SKM-1 (cell line): ENCODE measurements around the gene BMP7.

Experiments used
- DNase-seq: peaks from one replicate; lab custom pipeline; 2025; ENCODE audit not compliant: unreplicated experiment; lab: John Stamatoyannopoulos, UW

BMP7 gene

GRCh38 chr20:57231951-57232428 lies 34.5 kb downstream of the BMP7 start:
- no peak for DNase-seq

DNA sequence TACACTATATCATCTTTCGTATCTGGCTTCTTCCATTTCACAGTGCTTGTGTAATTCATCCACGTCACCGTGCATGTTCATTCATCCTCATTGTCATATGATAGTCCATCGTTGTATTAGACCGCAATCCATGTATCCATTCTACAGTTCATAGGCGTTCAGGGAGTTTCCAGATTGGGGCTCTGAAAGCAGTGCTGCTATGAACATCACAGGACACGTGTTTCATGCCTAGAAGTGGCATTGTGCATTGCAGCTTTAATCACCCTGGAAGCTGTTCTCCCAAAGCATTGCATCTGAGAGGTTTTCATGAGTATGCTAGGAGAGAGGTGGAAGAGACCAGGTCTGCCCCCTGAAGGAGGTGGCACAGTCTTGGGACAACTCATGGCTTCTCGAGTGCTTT lies 35.3 kb downstream of the BMP7 start:
- DNase-seq, result no peak

DNA sequence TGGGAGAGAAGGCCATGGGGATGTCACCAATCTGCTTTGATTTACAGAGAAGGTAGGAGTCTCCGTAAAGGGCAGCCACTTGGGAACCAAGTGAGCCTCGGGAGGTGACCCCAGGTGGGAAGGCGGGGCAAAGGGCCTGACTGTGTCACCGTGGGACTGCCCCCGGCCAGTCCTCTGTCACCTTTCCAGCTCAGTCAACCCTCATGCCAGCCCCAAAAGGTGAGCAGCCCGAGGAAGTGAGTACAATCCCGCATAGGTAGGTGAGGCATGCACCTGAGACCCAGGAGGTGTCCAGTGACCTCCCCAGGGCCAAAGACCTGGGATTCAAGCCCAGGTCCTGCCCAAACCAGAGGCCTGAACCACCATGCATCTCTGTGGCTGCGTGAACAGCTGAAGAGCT lies 36.2 kb downstream of the BMP7 start:
- no peak for DNase-seq

DNA sequence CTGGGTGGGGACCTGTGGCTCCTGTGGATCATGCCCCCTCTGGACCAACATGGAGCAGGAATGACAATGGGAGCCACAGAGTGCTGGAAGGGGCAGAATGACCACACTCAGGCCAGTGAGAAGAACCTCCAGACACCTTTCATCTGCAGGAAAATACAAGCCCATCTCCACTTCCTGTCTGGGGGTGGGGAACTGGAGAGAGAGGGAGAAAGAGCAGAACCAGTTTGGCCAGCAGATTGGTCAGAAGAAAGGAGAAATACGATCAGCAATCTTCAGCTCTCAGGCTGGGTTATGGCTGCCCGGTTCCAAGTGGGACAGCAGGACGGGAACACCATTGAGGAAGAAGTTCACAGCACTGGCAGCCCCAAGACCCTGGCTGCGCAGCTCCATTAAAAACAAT lies 37.0 kb downstream of the BMP7 start:
- no peak for DNase-seq

GRCh38 chr20:57225830-57226229 lies 40.6 kb downstream of the BMP7 start:
- no peak for DNase-seq

GRCh38 chr20:57225197-57225733 lies 41.2 kb downstream of the BMP7 start:
- DNase-seq, result no peak

- no peak for DNase-seq
Measured at GRCh38 chr20:57224641-57225138, 41.8 kb downstream of the BMP7 start.

DNA sequence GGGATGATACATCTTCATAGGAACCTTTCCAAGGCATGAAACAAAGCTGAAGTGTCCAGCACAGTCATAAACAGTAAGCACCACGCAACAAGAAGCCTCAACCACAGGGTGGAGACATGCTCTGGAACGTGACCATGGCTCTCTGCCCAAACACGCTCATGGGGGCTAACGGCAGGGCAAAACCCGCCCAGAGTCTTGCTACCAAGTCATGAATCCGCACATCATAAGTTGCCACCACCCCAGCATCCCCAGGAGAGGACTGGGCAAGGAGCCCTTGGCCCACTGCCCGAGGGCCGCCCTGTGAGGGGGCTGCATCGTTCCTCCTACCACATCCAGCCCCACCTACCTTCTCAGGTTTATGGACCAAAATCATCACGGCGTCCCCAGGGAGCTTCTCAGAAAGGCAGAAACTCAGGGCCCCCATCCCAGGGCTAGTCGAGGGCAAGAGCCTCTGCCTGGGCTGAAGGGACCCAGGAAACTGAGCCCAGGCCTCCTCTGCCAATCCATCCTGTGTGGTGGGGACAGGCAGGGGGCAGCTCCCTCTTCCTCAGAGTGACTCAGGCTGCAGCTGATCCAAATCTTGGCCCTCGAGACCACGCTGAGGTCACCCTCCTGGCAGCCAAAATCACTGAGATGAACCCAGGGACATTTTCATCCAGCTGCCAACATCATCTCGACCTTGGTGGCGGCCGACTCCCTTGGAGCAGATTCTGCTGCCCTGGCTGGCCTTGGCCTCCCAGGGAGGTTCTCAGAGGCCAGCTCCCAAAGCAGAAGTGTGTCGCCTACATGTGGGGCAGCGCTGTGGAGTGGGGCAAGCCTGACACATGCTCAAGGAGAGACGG lies 42.6 kb downstream of the BMP7 start:
- DNase-seq, result no peak

DNA sequence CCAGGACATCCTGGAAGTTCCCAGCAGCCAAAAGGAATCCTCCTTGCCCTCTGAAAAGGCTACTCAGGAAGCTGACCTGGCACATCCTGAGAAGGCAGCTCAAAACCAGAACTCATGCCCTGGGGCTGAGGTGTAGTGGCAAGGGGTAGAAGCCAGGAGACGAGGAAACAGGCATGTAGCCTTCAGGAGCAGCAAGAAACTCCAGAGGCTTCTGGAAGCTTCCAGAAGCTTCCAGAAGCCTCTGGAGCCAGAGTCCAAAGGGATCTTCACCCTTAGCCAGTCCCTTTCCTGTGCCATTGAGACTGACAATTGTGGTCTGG lies 43.9 kb downstream of the BMP7 start:
- DNase-seq, result no peak

- DNase-seq, result no peak
Measured at GRCh38 chr20:57221916-57222630, 44.4 kb downstream of the BMP7 start.

GRCh38 chr20:57220337-57221145 lies 45.9 kb downstream of the BMP7 start:
- DNase-seq, result no peak

GRCh38 chr20:57219071-57219677 lies 47.3 kb downstream of the BMP7 start:
- no peak for DNase-seq

GRCh38 chr20:57218489-57218888 lies 48.0 kb downstream of the BMP7 start:
- no peak for DNase-seq

GRCh38 chr20:57217802-57218201 lies 48.6 kb downstream of the BMP7 start:
- DNase-seq, result no peak

DNA sequence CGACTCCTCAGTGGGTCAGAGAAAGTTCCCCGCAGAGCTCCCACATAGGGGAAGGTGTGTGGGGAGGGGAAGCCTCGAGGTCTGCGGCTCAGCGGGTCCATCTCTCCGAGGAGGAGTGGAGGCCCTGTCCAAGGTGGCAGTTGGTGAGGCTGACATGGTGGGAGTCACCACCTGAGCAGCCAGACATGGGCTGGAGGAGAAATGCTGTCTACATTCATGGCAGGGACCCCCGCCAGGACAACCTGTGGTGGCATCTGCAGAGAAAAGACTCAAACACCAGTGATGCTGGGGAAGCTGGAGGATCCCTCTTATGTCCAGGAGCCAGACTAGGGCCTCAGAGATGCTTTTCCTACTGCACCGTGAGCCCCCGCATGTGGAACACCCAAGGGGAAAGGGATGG lies 49.8 kb downstream of the BMP7 start:
- no peak for DNase-seq

DNA sequence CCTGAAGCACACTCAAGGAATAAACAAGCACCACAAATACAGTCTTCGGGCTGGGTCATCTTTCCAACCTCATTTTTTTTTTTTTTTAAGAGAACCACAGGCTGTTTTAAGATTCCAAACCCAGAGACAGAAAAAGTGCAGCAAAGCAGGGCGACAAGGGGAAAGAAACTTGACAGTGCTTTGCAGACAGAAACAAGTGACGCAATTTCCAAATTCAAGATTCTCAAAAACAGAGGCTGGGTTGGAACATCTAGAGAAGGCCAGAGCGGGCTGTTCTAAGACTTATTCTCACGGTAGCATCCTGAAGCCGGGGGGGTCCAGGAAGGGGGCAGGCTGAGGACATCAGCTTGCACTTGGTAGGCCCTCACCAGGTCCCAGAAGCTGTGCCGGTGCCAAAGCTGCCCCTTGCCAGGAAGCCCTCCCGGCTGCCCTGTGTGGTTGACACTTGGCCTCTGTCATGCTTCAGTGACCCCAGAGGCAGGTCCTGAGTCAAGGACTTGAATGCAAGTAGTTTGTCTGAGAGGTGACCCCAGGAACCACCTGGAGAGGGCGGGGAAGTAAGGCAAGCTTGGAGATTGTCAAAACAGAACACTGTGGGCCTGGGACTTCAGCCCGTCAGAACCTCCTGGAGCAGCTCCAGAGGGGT lies 50.5 kb downstream of the BMP7 start:
- DNase-seq, result no peak

DNA sequence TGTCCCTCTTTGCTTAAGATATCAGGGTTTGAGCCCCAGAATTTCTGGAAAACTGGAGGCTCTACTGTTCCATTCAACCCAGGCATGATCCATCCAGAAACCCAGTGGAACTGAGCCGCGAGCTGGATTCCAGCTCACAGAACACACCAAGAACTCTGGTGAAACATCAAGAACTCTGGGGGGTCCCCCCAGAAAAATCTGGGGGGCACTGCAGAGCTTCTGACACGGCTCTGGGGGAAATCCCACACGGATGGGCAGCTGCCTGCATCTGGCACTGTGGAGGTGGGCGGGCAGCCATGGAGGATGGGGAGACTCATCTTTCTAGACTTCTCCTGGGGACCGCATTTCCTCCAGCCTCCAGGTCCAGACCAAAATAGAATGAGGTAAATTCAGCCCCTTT lies 51.0 kb downstream of the BMP7 start:
- no peak for DNase-seq

DNA sequence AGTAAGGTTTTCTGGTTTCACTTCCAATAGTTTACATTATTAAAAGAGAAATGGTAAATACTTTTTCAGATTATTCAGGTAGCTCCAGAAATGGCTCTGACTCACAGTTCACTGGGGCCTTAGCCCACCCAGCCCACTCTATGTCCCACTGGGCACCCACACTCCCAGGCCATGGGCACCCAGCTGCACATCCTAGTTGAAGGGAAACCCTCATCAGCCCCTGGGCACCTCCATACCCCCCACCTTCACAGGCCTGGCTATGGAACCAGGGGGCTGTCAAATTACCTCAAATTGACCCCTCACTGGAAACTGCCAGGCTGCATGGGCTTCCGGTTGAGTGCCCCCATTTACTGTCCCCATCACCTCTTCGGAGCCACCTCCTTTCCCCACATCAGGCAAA lies 51.5 kb downstream of the BMP7 start:
- DNase-seq, result no peak

GRCh38 chr20:57214427-57214826 lies 52.0 kb downstream of the BMP7 start:
- no peak for DNase-seq

DNA sequence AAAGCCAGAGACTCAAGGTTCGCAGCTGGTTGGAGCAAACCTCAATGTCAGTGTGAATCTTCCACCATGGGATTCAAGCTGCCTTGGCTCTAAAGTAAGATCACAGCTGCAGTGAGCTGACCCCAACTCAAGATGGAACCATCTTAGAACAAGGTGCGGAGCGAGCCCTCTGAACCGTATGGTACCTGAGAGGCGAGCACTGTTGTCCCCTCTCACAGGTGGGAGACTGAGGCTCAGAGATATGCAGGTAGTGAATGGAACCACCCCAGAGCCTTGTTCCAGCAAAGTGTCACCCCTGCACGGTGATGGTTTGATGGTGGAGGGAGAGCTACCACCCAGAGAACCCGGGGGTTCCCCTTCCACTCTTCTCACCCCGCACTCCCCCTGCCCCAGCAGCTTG lies 52.5 kb downstream of the BMP7 start:
- no peak for DNase-seq
